BLaER1 (cell line): ENCODE results near the gene AKT1.

Experiments used
- H3K27ac ChIP-seq: shearing (Covaris generic); formaldehyde crosslinking; 2 replicates; pipeline ENCODE4 v1.8.1; 2022
- H3K27me3 ChIP-seq: shearing (Covaris generic); formaldehyde crosslinking; 2 replicates; pipeline ENCODE4 v1.8.1; 2022
- H3K36me3 ChIP-seq: shearing (Covaris generic); formaldehyde crosslinking; 2 replicates; pipeline ENCODE4 v1.8.1; 2022
- H3K4me1 ChIP-seq: shearing (Covaris generic); formaldehyde crosslinking; 2 replicates; pipeline ENCODE4 v1.8.1; 2022
- H3K4me2 ChIP-seq: shearing (Covaris generic); formaldehyde crosslinking; 2 replicates; pipeline ENCODE4 v1.8.1; 2022
- H3K4me3 ChIP-seq: shearing (Covaris generic); formaldehyde crosslinking; 2 replicates; pipeline ENCODE4 v1.8.1; 2022
- H3K9ac ChIP-seq: shearing (Covaris generic); formaldehyde crosslinking; 2 replicates; pipeline ENCODE4 v1.8.1; 2022
- H3K9me3 ChIP-seq: shearing (Covaris generic); formaldehyde crosslinking; 2 replicates; pipeline ENCODE4 v1.8.1; 2022
- H4K20me1 ChIP-seq: shearing (Covaris generic); formaldehyde crosslinking; 2 replicates; pipeline ENCODE4 v1.8.1; 2022
- Cebpa-rat ChIP-seq: shearing (Covaris generic); IDR thresholded peaks from 2 replicates; pipeline ENCODE4 v1.8.1; 2022

The AKT1 gene

GRCh38 chr14:104794631-104794992 is 936 bp downstream of the AKT1 start:
- Histone ChIP-seq H3K36me3 (peaks cover 35% of the 10 kb centered on the region), H3K4me1 (peaks cover 86% of the 10 kb centered on the region), H3K27ac (peak overlapping the region; percentile 96), H3K9ac (peak overlapping the region; percentile 98), H4K20me1 (peaks cover 55% of the 10 kb centered on the region), H3K4me3 (peak overlapping the region; percentile 98), H3K27me3 (peaks cover 24% of the 10 kb centered on the region; the same call in 1 of the 2 replicates), H3K4me2 (peak overlapping the region; percentile 97), H3K9me3 (no peaks in the 10 kb centered on the region)
- no peak for TF ChIP-seq Cebpa-rat

- peaks cover 40% of the 10 kb centered on the region for H3K36me3 ChIP-seq
- peak overlapping the region; percentile 98 for H3K9ac ChIP-seq
- peaks cover 86% of the 10 kb centered on the region for H3K4me1 ChIP-seq
- no peak for TF ChIP-seq Cebpa-rat
- H3K27ac ChIP-seq, result peak overlapping the region; percentile 96
- H4K20me1 ChIP-seq, result peaks cover 60% of the 10 kb centered on the region
- H3K4me3 ChIP-seq, result peak overlapping the region; percentile 98
- peaks cover 23% of the 10 kb centered on the region; the same call in 1 of the 2 replicates for H3K27me3 ChIP-seq
- H3K9me3 ChIP-seq, result no peaks in the 10 kb centered on the region
- H3K4me2 ChIP-seq, result peak overlapping the region; percentile 97
Measured at GRCh38 chr14:104794099-104794498, 1.4 kb downstream of the AKT1 start.

- no peaks in the 10 kb centered on the region for H3K9me3 ChIP-seq
- H3K4me1 ChIP-seq, result peaks cover 86% of the 10 kb centered on the region
- H4K20me1 ChIP-seq, result peaks cover 65% of the 10 kb centered on the region
- peak overlapping the region; percentile 98 for H3K9ac ChIP-seq
- no peak for TF ChIP-seq Cebpa-rat
- H3K27ac ChIP-seq, result peak overlapping the region; percentile 96; the same call in 1 of the 2 replicates
- H3K4me2 ChIP-seq, result peak overlapping the region; percentile 97
- peaks cover 45% of the 10 kb centered on the region for H3K36me3 ChIP-seq
- peak overlapping the region; percentile 98 for H3K4me3 ChIP-seq
- H3K27me3 ChIP-seq, result peaks cover 18% of the 10 kb centered on the region; the same call in 1 of the 2 replicates
Measured at GRCh38 chr14:104793703-104793959, 1.9 kb downstream of the AKT1 start.

- H4K20me1 ChIP-seq, result peaks cover 70% of the 10 kb centered on the region
- peak overlapping the region; percentile 97 for H3K4me2 ChIP-seq
- peak overlapping the region; percentile 98 for H3K9ac ChIP-seq
- TF ChIP-seq Cebpa-rat, result no peak
- H3K9me3 ChIP-seq, result no peaks in the 10 kb centered on the region
- H3K4me3 ChIP-seq, result peak overlapping the region; percentile 98
- H3K27ac ChIP-seq, result peak overlapping the region; percentile 58
- peaks cover 86% of the 10 kb centered on the region for H3K4me1 ChIP-seq
- H3K36me3 ChIP-seq, result peaks cover 50% of the 10 kb centered on the region
- peaks cover 13% of the 10 kb centered on the region; the same call in 1 of the 2 replicates for H3K27me3 ChIP-seq
Measured at GRCh38 chr14:104792945-104793702, 2.4 kb downstream of the AKT1 start.

DNA sequence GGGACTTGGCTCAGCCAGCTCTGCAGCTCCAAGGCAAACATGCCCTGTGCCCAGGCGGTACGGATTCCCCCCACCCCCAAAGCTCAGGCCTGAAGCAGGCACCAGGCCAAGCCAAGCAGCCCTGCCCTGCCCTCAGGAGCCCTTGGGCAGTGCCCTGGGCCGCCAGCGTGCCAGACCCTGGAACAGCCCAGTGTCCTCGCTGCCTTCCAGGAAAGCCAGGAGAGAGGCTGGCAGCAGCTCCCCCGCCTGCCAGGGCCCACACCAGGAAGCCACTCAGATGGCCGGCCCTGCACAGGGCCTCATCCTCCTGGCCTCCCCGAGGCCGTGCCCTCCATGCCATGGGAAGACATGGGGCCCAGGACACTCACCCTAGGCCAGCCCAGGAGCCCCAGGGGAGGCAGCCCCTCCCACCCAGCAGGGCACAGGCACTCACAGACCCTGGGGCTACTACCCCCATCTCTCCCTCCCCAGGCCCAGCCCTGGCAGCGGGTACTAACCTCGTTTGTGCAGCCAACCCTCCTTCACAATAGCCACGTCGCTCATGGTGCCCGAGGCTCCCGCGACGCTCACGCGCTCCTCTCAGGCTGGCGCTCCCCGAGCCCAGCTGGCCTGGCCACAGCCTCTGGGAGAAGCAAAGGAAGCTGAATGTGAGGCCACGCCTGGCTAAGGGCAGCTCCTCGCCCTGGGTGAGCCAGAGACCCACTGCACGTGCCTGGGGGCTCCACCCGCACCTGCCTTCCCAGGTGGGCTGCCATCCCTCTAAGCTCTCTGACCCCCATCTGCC is 3.3 kb downstream of the AKT1 start:
- Histone ChIP-seq H3K4me3 (no peak overlapping the region), H3K36me3 (peaks cover 58% of the 10 kb centered on the region), H3K4me2 (peak overlapping the region; percentile 97), H4K20me1 (peaks cover 78% of the 10 kb centered on the region), H3K4me1 (peaks cover 86% of the 10 kb centered on the region), H3K9ac (peak overlapping the region; percentile 98), H3K27me3 (peaks cover 5% of the 10 kb centered on the region; the same call in 1 of the 2 replicates), H3K9me3 (no peaks in the 10 kb centered on the region), H3K27ac (peak overlapping the region; percentile 58)
- TF ChIP-seq Cebpa-rat, result no peak

GRCh38 chr14:104791425-104791824 is 4.1 kb downstream of the AKT1 start:
- Histone ChIP-seq H3K4me2 (peak overlapping the region; percentile 97), H3K9ac (0 out of 2 replicates have a peak overlapping the region, but pooled peaks have one; percentile 7), H3K9me3 (no peaks in the 10 kb centered on the region), H4K20me1 (peaks cover 87% of the 10 kb centered on the region), H3K36me3 (peaks cover 67% of the 10 kb centered on the region), H3K27ac (no peak overlapping the region), H3K4me1 (peaks cover 86% of the 10 kb centered on the region), H3K27me3 (no peaks in the 10 kb centered on the region; the same call in 1 of the 2 replicates), H3K4me3 (no peak overlapping the region)
- TF ChIP-seq Cebpa-rat, result no peak

- no peak overlapping the region; the same call in 1 of the 2 replicates for H3K4me2 ChIP-seq
- 0 out of 2 replicates have a peak overlapping the region, but pooled peaks have one; percentile 63 for H3K9ac ChIP-seq
- TF ChIP-seq Cebpa-rat, result no peak
- no peak overlapping the region for H3K4me3 ChIP-seq
- H4K20me1 ChIP-seq, result peaks cover 100% of the 10 kb centered on the region
- no peaks in the 10 kb centered on the region for H3K27me3 ChIP-seq
- peaks cover 75% of the 10 kb centered on the region for H3K36me3 ChIP-seq
- H3K9me3 ChIP-seq, result no peaks in the 10 kb centered on the region
- H3K4me1 ChIP-seq, result peaks cover 91% of the 10 kb centered on the region
- H3K27ac ChIP-seq, result peak overlapping the region; percentile 18; the same call in 1 of the 2 replicates
Measured at GRCh38 chr14:104789752-104790743, 5.5 kb downstream of the AKT1 start.

DNA sequence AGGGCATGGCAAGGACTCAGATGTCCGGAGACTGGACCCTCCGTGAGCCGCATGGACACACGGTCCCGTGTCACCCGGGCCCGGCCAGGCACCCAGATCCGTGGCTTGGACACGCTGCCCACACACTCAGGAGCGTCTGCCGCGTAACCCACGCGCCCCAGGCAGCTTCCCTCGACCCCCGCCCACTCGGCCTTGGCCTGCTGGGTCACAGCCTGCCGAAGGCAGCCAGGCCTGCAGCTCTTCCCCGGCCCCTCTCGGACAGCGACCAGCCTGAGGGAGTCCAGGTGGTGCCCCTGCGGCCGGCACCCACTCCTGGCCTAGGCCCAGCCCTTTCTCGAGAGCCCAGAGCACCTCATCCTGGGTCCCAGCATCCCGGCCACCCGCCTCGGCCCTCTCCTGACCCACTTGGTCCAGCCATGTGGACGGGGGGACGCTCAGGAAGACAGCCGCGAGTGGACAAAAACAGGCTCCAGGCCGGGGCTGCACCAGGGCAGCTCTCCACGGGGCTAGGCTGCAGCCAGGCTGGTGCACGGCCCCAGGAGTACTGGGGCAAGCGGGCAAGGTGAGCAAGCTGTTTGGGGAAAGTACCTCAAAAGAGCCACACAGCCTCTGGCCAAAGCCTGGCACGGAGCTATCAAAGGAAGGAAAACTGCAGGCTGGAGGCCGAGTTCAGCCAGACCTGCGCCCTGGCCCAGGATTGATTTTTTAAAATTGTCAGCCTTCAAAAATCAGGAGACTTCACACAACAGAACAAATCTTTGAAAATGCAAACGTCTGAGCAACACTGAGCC is 6.5 kb downstream of the AKT1 start:
- Histone ChIP-seq H3K4me1 (peaks cover 96% of the 10 kb centered on the region), H3K9ac (peak overlapping the region; percentile 63; the same call in 1 of the 2 replicates), H3K27ac (peak overlapping the region; percentile 80; the same call in 1 of the 2 replicates), H3K4me2 (peak overlapping the region; percentile 90), H3K27me3 (no peaks in the 10 kb centered on the region), H4K20me1 (peaks cover 100% of the 10 kb centered on the region), H3K9me3 (no peaks in the 10 kb centered on the region), H3K36me3 (peaks cover 85% of the 10 kb centered on the region), H3K4me3 (no peak overlapping the region)
- TF ChIP-seq Cebpa-rat, result no peak
